ENCODE data around the gene SMIM11.
"Not testable (repeated sequence)": the region's sequence is repeated elsewhere in the genome, so short reads cannot be mapped to it uniquely, and the experiment has no call there.

The SMIM11 gene

GRCh38 chr21:34365809-34366208 is 9.5 kb upstream of the SMIM11 start:
- Mint-ChIP-seq H3K36me3 (no peaks in the 10 kb centered on the region), H3K4me1 (peaks cover 15% of the 10 kb centered on the region), H3K27ac (no peak overlapping the region)

GRCh38 chr21:34367320-34367935 is 7.9 kb upstream of the SMIM11 start:
- Mint-ChIP-seq H3K4me3 (no peak overlapping the region), H3K36me3 (no peaks in the 10 kb centered on the region), H3K27me3 (peaks cover 10% of the 10 kb centered on the region), H3K4me1 (peaks cover 6% of the 10 kb centered on the region), H3K9me3 (no peaks in the 10 kb centered on the region), H3K27ac (no peak overlapping the region)
- ATAC-seq, result no peak

More at GRCh38 chr21:34365809-34366208, 9.5 kb upstream of the SMIM11 start:
- H3K4me3 Mint-ChIP-seq, result no peak overlapping the region
- no peaks in the 10 kb centered on the region for H3K9me3 Mint-ChIP-seq
- peaks cover 19% of the 10 kb centered on the region for H3K27me3 Mint-ChIP-seq
- no peak for ATAC-seq

- ATAC-seq, result no peak
- no peaks in the 10 kb centered on the region for H3K4me1 Mint-ChIP-seq
- H3K4me3 Mint-ChIP-seq, result no peak overlapping the region
- H3K36me3 Mint-ChIP-seq, result no peaks in the 10 kb centered on the region
- no peaks in the 10 kb centered on the region for H3K9me3 Mint-ChIP-seq
- H3K27ac Mint-ChIP-seq, result no peak overlapping the region
- peaks cover 10% of the 10 kb centered on the region for H3K27me3 Mint-ChIP-seq
Measured at GRCh38 chr21:34369741-34370140, 5.6 kb upstream of the SMIM11 start.

GRCh38 chr21:34372321-34372720 is 3.0 kb upstream of the SMIM11 start:
- no peaks in the 10 kb centered on the region for H3K4me1 Mint-ChIP-seq
- no peaks in the 10 kb centered on the region for H3K36me3 Mint-ChIP-seq
- H3K9me3 Mint-ChIP-seq, result no peaks in the 10 kb centered on the region
- H3K27me3 Mint-ChIP-seq, result peaks cover 10% of the 10 kb centered on the region
- H3K27ac Mint-ChIP-seq, result no peak overlapping the region
- no peak for ATAC-seq
- no peak overlapping the region for H3K4me3 Mint-ChIP-seq

DNA sequence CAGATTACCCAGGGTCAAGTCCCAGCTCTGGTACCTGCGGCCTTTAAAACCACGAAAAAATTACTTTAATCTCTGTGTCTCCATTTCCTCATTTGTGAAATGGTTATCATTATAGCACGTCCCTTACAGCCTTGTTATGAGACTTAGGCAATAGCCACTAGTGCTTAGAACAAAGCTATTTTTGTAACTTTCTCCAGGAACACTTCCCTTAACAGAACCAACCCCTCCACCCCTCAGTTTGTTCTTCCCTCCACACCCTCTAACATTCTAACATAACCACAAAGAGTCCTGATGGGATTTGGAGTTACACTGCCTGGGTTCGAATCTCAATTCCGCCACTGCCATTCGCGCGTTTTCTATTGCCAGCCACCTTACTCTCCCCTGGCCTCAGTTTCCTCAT is 845 bp upstream of the SMIM11 start:
- not testable (repeated sequence) for H3K27me3 Mint-ChIP-seq, H3K4me1 Mint-ChIP-seq, H3K9me3 Mint-ChIP-seq, H3K36me3 Mint-ChIP-seq, ATAC-seq, H3K27ac Mint-ChIP-seq, H3K4me3 Mint-ChIP-seq

DNA sequence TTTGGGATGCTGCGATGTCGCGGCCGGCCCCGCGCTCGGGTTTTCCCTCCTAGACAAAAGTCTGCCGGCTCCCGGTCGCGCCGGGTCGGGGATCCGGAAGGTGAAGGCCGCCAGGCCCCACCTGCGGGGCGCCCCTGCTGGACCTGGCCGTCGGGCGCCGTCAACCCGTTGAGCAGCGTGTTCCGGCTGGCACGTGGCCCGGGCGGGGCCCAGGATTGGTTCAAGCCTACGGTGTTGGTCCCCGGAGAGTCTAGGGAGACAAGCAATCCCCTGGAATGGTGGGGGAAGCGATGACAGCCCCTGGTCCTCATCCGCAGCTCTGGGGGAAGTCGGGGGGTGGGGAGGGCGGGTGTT is 289 bp downstream of the SMIM11 start:
- H3K36me3 Mint-ChIP-seq, H3K4me1 Mint-ChIP-seq, H3K4me3 Mint-ChIP-seq, H3K27me3 Mint-ChIP-seq, H3K27ac Mint-ChIP-seq, H3K9me3 Mint-ChIP-seq: not testable (repeated sequence)
- ATAC-seq, result peak; percentile 89

GRCh38 chr21:34383138-34383537 is 7.8 kb downstream of the SMIM11 start:
- H3K27me3 Mint-ChIP-seq, ATAC-seq, H3K36me3 Mint-ChIP-seq, H3K4me1 Mint-ChIP-seq, H3K9me3 Mint-ChIP-seq, H3K4me3 Mint-ChIP-seq, H3K27ac Mint-ChIP-seq: not testable (repeated sequence)

DNA sequence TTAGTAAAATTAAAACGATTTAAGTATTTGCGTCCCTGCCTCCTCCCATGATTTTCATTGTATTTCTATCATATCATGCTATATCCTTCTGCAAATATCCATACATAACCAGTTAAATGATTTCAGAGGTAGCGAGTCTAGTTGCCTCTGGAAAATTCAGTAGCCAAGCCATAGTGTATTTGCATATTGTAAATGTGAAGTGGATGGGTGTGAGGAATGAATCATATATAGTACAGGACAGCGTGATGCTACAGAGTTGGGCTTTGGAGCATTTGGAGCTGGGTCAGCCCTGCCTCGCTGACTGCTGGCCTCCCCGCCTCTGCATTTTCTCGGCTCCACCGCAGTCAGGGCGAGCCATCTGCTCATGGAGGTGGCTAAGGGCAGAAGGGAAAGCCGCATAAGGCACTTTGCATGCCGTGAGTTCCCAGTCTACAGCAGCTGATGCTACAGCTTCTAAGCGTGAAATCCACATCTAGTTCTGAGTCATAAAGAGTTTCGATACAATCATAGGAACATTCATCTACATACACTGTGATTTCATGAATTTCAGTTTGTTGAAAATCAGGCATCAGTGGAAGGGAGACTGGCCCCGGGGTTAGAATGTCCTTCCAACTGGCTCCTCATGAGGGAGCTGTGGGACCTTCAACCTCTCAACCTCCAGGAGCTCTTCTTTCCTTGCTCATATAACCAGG is 8.6 kb downstream of the SMIM11 start:
- H3K4me1 Mint-ChIP-seq, H3K27me3 Mint-ChIP-seq: not testable (repeated sequence)
- peak; percentile 95 for ATAC-seq

GRCh38 chr21:34400522-34400921 is 25.2 kb downstream of the SMIM11 start:
- not testable (repeated sequence) for ATAC-seq, H3K36me3 Mint-ChIP-seq, H3K4me1 Mint-ChIP-seq, H3K27ac Mint-ChIP-seq, H3K27me3 Mint-ChIP-seq, H3K9me3 Mint-ChIP-seq, H3K4me3 Mint-ChIP-seq

More for the DNA sequence above, 8.6 kb downstream of the SMIM11 start:
- H3K36me3 Mint-ChIP-seq, H3K9me3 Mint-ChIP-seq, H3K27ac Mint-ChIP-seq, H3K4me3 Mint-ChIP-seq: not testable (repeated sequence)

DNA sequence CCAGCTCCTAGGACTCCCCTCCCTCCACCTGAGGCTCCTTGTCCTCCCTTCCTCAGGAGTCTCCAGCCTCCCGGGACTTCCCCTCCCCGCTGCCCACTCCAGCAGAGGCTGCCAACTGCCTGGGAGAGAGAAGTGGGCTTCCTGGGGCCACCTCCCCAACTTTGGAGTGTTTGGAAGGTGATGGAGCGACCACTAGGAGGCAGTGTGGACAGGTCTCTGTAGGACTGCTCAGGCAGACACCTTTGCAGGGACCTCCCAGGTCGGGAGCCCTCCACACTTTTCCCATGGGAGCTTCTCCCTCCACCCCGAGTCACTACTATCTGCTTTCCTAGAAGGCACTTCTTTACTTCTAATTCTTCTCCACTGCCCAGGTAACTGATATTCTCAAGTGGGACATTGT is 29.4 kb downstream of the SMIM11 start:
- H3K4me1 Mint-ChIP-seq, H3K9me3 Mint-ChIP-seq, H3K27ac Mint-ChIP-seq, ATAC-seq, H3K27me3 Mint-ChIP-seq, H3K36me3 Mint-ChIP-seq, H3K4me3 Mint-ChIP-seq: not testable (repeated sequence)

- H3K9me3 Mint-ChIP-seq, H3K27me3 Mint-ChIP-seq, ATAC-seq, H3K36me3 Mint-ChIP-seq, H3K4me1 Mint-ChIP-seq, H3K4me3 Mint-ChIP-seq, H3K27ac Mint-ChIP-seq: not testable (repeated sequence)
Measured at GRCh38 chr21:34405686-34406085, 30.4 kb downstream of the SMIM11 start.

GRCh38 chr21:34406102-34406501 is 30.8 kb downstream of the SMIM11 start:
- H3K27me3 Mint-ChIP-seq, H3K27ac Mint-ChIP-seq, ATAC-seq, H3K4me3 Mint-ChIP-seq, H3K4me1 Mint-ChIP-seq, H3K9me3 Mint-ChIP-seq, H3K36me3 Mint-ChIP-seq: not testable (repeated sequence)

- not testable (repeated sequence) for ATAC-seq, H3K4me1 Mint-ChIP-seq
Measured at GRCh38 chr21:34406676-34407075, 31.4 kb downstream of the SMIM11 start.

GRCh38 chr21:34407294-34407693 is 32.0 kb downstream of the SMIM11 start:
- H3K27ac Mint-ChIP-seq, ATAC-seq, H3K4me3 Mint-ChIP-seq, H3K27me3 Mint-ChIP-seq, H3K36me3 Mint-ChIP-seq, H3K9me3 Mint-ChIP-seq, H3K4me1 Mint-ChIP-seq: not testable (repeated sequence)

More at GRCh38 chr21:34406676-34407075, 31.4 kb downstream of the SMIM11 start:
- not testable (repeated sequence) for H3K9me3 Mint-ChIP-seq, H3K27ac Mint-ChIP-seq, H3K27me3 Mint-ChIP-seq, H3K4me3 Mint-ChIP-seq, H3K36me3 Mint-ChIP-seq

GRCh38 chr21:34417448-34418077 is 42.3 kb downstream of the SMIM11 start:
- not testable (repeated sequence) for H3K27me3 Mint-ChIP-seq, H3K9me3 Mint-ChIP-seq, H3K36me3 Mint-ChIP-seq, H3K4me3 Mint-ChIP-seq, H3K27ac Mint-ChIP-seq, H3K4me1 Mint-ChIP-seq
- peak; percentile 55 for ATAC-seq

DNA sequence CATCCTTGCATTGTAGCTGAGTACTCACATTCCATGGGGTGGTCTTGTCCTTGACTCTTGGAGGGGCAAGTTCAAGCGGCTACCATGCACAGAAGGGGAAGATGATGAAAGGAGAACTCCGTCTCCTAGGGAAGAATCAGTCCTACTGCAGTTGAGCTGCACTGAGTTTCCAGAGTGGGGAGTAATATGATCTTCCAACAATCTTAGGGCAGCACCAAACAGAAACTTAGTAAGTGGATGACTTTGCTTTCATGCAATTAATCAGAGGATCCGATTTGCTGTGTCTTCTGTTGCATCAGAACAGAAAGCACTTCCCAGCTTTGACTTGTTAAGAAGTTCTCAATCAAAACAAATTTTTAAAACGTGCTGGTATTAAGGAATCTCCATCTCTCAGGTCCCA is 48.5 kb downstream of the SMIM11 start, which contains the start of gene SMIM34:
Gene SMIM34 (minus strand): TSS at position 147 of the 400 bp plus-strand sequence. CDS start 112 bp downstream, at position 35.
- not testable (repeated sequence) for H3K4me3 Mint-ChIP-seq, H3K4me1 Mint-ChIP-seq, H3K27ac Mint-ChIP-seq, H3K27me3 Mint-ChIP-seq, ATAC-seq, H3K36me3 Mint-ChIP-seq, H3K9me3 Mint-ChIP-seq

All from stimulated activated memory B cell treated with anti-CD40 and anti-IgM and Interleukin-4, amounts not matched to agents 10 μg/mL and 1 μg/mL and 100 μg/mL, for 72 hours (primary cell).